ENCODE measurements around the gene FILIP1L.
"Not testable (repeated sequence)": the region's sequence is repeated elsewhere in the genome, so short reads cannot be mapped to it uniquely, and the experiment has no call there.

The FILIP1L gene

GRCh38 chr3:100096866-100097265 lies 17.4 kb downstream of the FILIP1L start:
- no peak for DNase-seq

- not testable (repeated sequence) for DNase-seq
Measured at GRCh38 chr3:100096286-100096685, 18.0 kb downstream of the FILIP1L start.

GRCh38 chr3:100093831-100094230 lies 20.5 kb downstream of the FILIP1L start:
- DNase-seq, result no peak

GRCh38 chr3:100090669-100091005 lies 23.7 kb downstream of the FILIP1L start:
- DNase-seq, result no peak

GRCh38 chr3:100089812-100090668 lies 24.3 kb downstream of the FILIP1L start:
- DNase-seq, result no peak

GRCh38 chr3:100088735-100089368 lies 25.4 kb downstream of the FILIP1L start:
- DNase-seq, result no peak

- no peak for DNase-seq
Measured at GRCh38 chr3:100087198-100087597, 27.1 kb downstream of the FILIP1L start.

- no peak for DNase-seq
Measured at GRCh38 chr3:100086401-100086800, 27.9 kb downstream of the FILIP1L start.

GRCh38 chr3:100084100-100084806 lies 30.0 kb downstream of the FILIP1L start:
- no peak for DNase-seq

GRCh38 chr3:100083209-100083608 lies 31.1 kb downstream of the FILIP1L start:
- DNase-seq, result no peak

GRCh38 chr3:100082714-100083113 lies 31.6 kb downstream of the FILIP1L start:
- DNase-seq, result no peak

GRCh38 chr3:100081986-100082692 lies 32.2 kb downstream of the FILIP1L start:
- DNase-seq, result no peak

GRCh38 chr3:100081311-100081710 lies 33.0 kb downstream of the FILIP1L start:
- no peak for DNase-seq

- no peak for DNase-seq
Measured at GRCh38 chr3:100080573-100080972, 33.7 kb downstream of the FILIP1L start.

- no peak for DNase-seq
Measured at GRCh38 chr3:100079328-100079727, 35.0 kb downstream of the FILIP1L start.

GRCh38 chr3:100076731-100077529 lies 37.4 kb downstream of the FILIP1L start:
- DNase-seq, result no peak

GRCh38 chr3:100075851-100076730 lies 38.2 kb downstream of the FILIP1L start:
- DNase-seq, result no peak

GRCh38 chr3:100075196-100075595 lies 39.1 kb downstream of the FILIP1L start:
- no peak for DNase-seq

- no peak for DNase-seq
Measured at GRCh38 chr3:100073714-100074307, 40.5 kb downstream of the FILIP1L start.

- no peak for DNase-seq
Measured at GRCh38 chr3:100073049-100073713, 41.1 kb downstream of the FILIP1L start.

All from NCI-H1694 treated with DMSO at 0.1 percent for 48 hours (cell line).